Caco-2 (cell line): ENCODE measurements around the gene BCL2. TPM values are rescaled to one million over a fixed set of nuclear protein-coding genes. Genes with fewer than 3 reads are reported as not detected.

ENCODE experiments used
- BruUV-seq: library from RNA; stranded (reverse); fragments of 400-500 nt; replicated peaks from 2 replicates; lab custom pipeline; 2021; lab: Mats Ljungman, UMichigan
- CTCF ChIA-PET: fragments of 300-600 bp; sonication (Branson Sonifier 250); formaldehyde crosslinking; loops from one replicate; lab custom pipeline; 2022; ENCODE audit warnings: antibody characterized with exemption; lab: Charles Lee
- POLR2A ChIA-PET: fragments of 300-600 bp; sonication (Branson Sonifier 250); formaldehyde crosslinking; loops from one replicate; lab custom pipeline; 2022; ENCODE audit warnings: antibody characterized with exemption; lab: Charles Lee
- DNase-seq, 2 experiments: peaks; one replicate each; pipeline versions ENCODE4 v3.0.0 to v3.0.0-alpha.2; 2020 to 2022
- H3K27me3 ChIP-seq: replicated peaks from 2 replicates; pipeline ENCODE4 v1.6.0; 2011; ENCODE audit warnings: low read length; ENCODE audit not compliant: control insufficient read depth, insufficient read depth
- H3K36me3 ChIP-seq: 2 replicates; pipeline ENCODE4 v1.5.1; 2011; ENCODE audit warnings: low read length; ENCODE audit not compliant: control insufficient read depth, insufficient read depth
- H3K4me1 ChIP-seq: fragments of 250-450 bp; sonication (Bioruptor Pico); 2 replicates; pipeline ENCODE4 v1.5.1; 2020; ENCODE audit warnings: mild to moderate bottlenecking
- H3K4me3 ChIP-seq: 2 replicates; pipeline ENCODE4 v1.5.1; 2011; ENCODE audit warnings: low read depth, mild to moderate bottlenecking, control low read depth, low read length
- H3K9me3 ChIP-seq: fragments of 250-450 bp; sonication (Bioruptor Pico); 2 replicates; pipeline ENCODE4 v1.5.1; 2020; ENCODE audit warnings: mild to moderate bottlenecking, moderate library complexity
- H3K27ac Mint-ChIP-seq: one replicate; pipeline ENCODE4 v1.8.0; 2022; ENCODE audit warnings: mixed read lengths; ENCODE audit not compliant: unreplicated experiment
- H3K27me3 Mint-ChIP-seq: one replicate; pipeline ENCODE4 v1.8.0; 2022; ENCODE audit warnings: mixed read lengths; ENCODE audit not compliant: insufficient read depth, unreplicated experiment
- H3K36me3 Mint-ChIP-seq: one replicate; pipeline ENCODE4 v1.8.0; 2022; ENCODE audit warnings: mild to moderate bottlenecking, mixed read lengths; ENCODE audit not compliant: insufficient read depth, unreplicated experiment
- H3K4me1 Mint-ChIP-seq: one replicate; pipeline ENCODE4 v1.8.0; 2022; ENCODE audit warnings: low read depth, mixed read lengths; ENCODE audit not compliant: unreplicated experiment
- H3K4me3 Mint-ChIP-seq: one replicate; pipeline ENCODE4 v1.8.0; 2022; ENCODE audit warnings: mild to moderate bottlenecking, moderate library complexity, mixed read lengths; ENCODE audit not compliant: unreplicated experiment
- H3K9me3 Mint-ChIP-seq: one replicate; pipeline ENCODE4 v1.8.0; 2022; ENCODE audit warnings: mixed read lengths; ENCODE audit not compliant: unreplicated experiment
- CTCF ChIP-seq, 2 experiments: fragments of 200-600 bp in 1 of 2; IDR thresholded peaks; 1 replicate in 1 of 2; 2 replicates in 1 of 2; pipeline versions ENCODE4 v1.5.1 to v1.8.0; 2011 to 2022; ENCODE audit warnings: antibody characterized with exemption in 1 of 2, control low read depth in 1 of 2, inconsistent platforms in 1 of 2, low read depth in 1 of 2, low read length in 1 of 2, mild to moderate bottlenecking in 1 of 2, moderate library complexity in 1 of 2; ENCODE audit not compliant: insufficient read depth in 1 of 2, severe bottlenecking in 1 of 2, unreplicated experiment in 1 of 2
- intact Hi-C: fragments of 100-400 bp; cut with micrococcal nuclease; formaldehyde crosslinking; loops from one replicate; pipeline ENCODE4 v1.10.0; 2022; ENCODE audit not compliant: unreplicated experiment
- total RNA-seq: library from RNA; stranded (reverse); gene quantifications from 2 replicates; pipeline ENCODE4 v1.2.3, GENCODE V29; 2022

The BCL2 gene
- total RNA-seq, 1 experiment from 2014 or later = 6.5 TPM

GRCh38 chr18:63321291-63321690 is 1.7 kb upstream of the BCL2 start:
- TF ChIP-seq CTCF (IDR thresholded peaks at IDR 0.05; ENCODE audit: insufficient read depth in 1 of 2, low read depth in 1 of 2, low read length in 1 of 2, severe bottlenecking in 1 of 2, unreplicated experiment in 1 of 2) = no peak
- H3K9me3 ChIP-seq = no peaks in the 10 kb centered on the region
- peak overlapping the region; percentile 53 for H3K4me3 ChIP-seq
- Mint-ChIP-seq H3K36me3 (no peaks in the 10 kb centered on the region), H3K27ac (peak overlapping the region; percentile 63), H3K27me3 (no peaks in the 10 kb centered on the region), H3K4me3 (peak overlapping the region; percentile 82), H3K4me1 (peaks cover 7% of the 10 kb centered on the region), H3K9me3 (no peaks in the 10 kb centered on the region)
- POLR2A ChIA-PET = no interaction called here
- H3K36me3 ChIP-seq = no peaks in the 10 kb centered on the region
- intact Hi-C loops = no loop called here
- DNase-seq = no peak
- TSS peak; percentile 75 for BruUV-seq
- no peaks in the 10 kb centered on the region for H3K27me3 ChIP-seq
- H3K4me1 ChIP-seq = 0 out of 2 replicates have a peak, but pooled peaks cover 5% of the 10 kb centered on the region
- CTCF ChIA-PET = no interaction called here

- Mint-ChIP-seq H3K4me3 (peak overlapping the region; percentile 82), H3K27ac (peak overlapping the region; percentile 63), H3K27me3 (no peaks in the 10 kb centered on the region), H3K36me3 (no peaks in the 10 kb centered on the region), H3K9me3 (no peaks in the 10 kb centered on the region), H3K4me1 (peaks cover 7% of the 10 kb centered on the region)
- Histone ChIP-seq H3K36me3 (no peaks in the 10 kb centered on the region), H3K9me3 (no peaks in the 10 kb centered on the region), H3K4me1 (0 out of 2 replicates have a peak, but pooled peaks cover 5% of the 10 kb centered on the region), H3K27me3 (no peaks in the 10 kb centered on the region), H3K4me3 (peak overlapping the region; percentile 53)
- no peak for TF ChIP-seq CTCF (IDR thresholded peaks at IDR 0.05; ENCODE audit: insufficient read depth in 1 of 2, low read depth in 1 of 2, low read length in 1 of 2, severe bottlenecking in 1 of 2, unreplicated experiment in 1 of 2)
- ChIA-PET CTCF (no interaction called here), POLR2A (no interaction called here)
- intact Hi-C loops = no loop called here
- DNase-seq = no peak
- no TSS peak for BruUV-seq
Measured at GRCh38 chr18:63320975-63321265, 1.4 kb upstream of the BCL2 start.

GRCh38 chr18:63320123-63320974 is 780 bp upstream of the BCL2 start:
- Histone ChIP-seq H3K9me3 (no peaks in the 10 kb centered on the region), H3K4me1 (0 out of 2 replicates have a peak, but pooled peaks cover 5% of the 10 kb centered on the region), H3K4me3 (peak overlapping the region; percentile 53), H3K27me3 (no peaks in the 10 kb centered on the region), H3K36me3 (no peaks in the 10 kb centered on the region)
- POLR2A ChIA-PET = no interaction called here
- Mint-ChIP-seq H3K27me3 (no peaks in the 10 kb centered on the region), H3K27ac (peak overlapping the region; percentile 63), H3K4me1 (peaks cover 7% of the 10 kb centered on the region), H3K4me3 (peak overlapping the region; percentile 82), H3K36me3 (no peaks in the 10 kb centered on the region), H3K9me3 (no peaks in the 10 kb centered on the region)
- CTCF ChIA-PET = no interaction called here
- DNase-seq = peak; percentile 67 to 68
- intact Hi-C loops = no loop called here
- BruUV-seq = no TSS peak
- TF ChIP-seq CTCF (IDR thresholded peaks at IDR 0.05; ENCODE audit: insufficient read depth in 1 of 2, low read depth in 1 of 2, low read length in 1 of 2, severe bottlenecking in 1 of 2, unreplicated experiment in 1 of 2) = no peak
